Measurements from ENCODE around the gene TFAM. TPM values are rescaled to one million over a fixed set of nuclear protein-coding genes. Genes with fewer than 3 reads are reported as not detected.

The TFAM gene
- total RNA-seq, result 17.5 and 21.6 TPM in 2 replicates

GRCh38 chr10:58384999-58385783 is at the start of gene TFAM:
Gene TFAM, plus strand, starts transcription at chr10:58385410. Its CDS starts 138 bp downstream, at chr10:58385548.

Other genes starting within 250 kb of the TFAM start
- 2.8 and 5.9 TPM in 2 replicates for gene IPMK, start 117.5 kb upstream of the TFAM start, total RNA-seq
- 15.5 and 20.0 TPM in 2 replicates for gene CISD1, start 116.2 kb upstream of the TFAM start, total RNA-seq
- 9.2 and 15.9 TPM in 2 replicates for gene UBE2D1, start 50.4 kb upstream of the TFAM start, total RNA-seq
- gene BICC1, start 127.5 kb downstream of the TFAM start, total RNA-seq, result 29.8 and 50.1 TPM in 2 replicates